GM21825 (cell line): ENCODE measurements around the gene LMBRD2.
"Not testable (repeated sequence)": the region's sequence is repeated elsewhere in the genome, so short reads cannot be mapped to it uniquely, and the experiment has no call there.

Source experiments
- ATAC-seq: cut with Tn5 transposase; IDR thresholded peaks from one replicate; pipeline ENCODE4 v1.9.1; 2021; ENCODE audit warnings: mild to moderate bottlenecking, moderate library complexity; ENCODE audit not compliant: unreplicated experiment

The LMBRD2 gene

DNA sequence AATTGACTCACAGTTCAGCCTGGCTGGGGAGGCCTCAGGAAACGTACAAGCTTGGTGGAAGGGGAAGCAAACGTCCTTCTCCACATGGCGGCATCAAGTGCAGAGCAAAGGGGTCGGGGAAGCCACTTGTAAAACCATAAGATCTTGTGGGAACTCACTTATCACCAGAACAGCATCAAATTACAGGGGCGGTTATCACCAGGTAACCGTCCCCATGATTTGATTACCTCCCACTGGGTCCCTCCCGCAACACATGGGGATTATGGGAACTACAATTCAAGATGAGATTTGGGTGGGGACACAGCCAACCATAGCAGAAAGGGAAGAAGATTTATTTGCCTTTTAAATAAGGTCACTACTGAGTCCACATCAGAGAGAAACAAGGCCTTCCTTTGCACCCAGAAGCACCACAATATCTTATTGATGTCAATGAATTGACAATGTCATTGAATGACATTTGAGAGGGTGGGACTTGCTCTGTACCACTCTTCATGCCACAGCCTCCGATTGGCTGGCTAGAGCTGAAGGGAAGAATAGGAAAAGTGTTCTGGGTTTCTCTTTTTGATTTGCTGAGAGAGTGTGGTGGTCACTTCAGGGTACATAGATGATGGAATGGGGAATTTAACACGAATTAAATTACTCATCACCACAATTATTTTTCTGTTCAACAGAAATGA, 11.3 kb upstream of the LMBRD2 start:
- no peak for ATAC-seq

GRCh38 chr5:36161361-36161760, 9.7 kb upstream of the LMBRD2 start:
- no peak for ATAC-seq

- ATAC-seq = no peak
Observed at GRCh38 chr5:36160617-36161016, 8.9 kb upstream of the LMBRD2 start.

- no peak for ATAC-seq
Observed at GRCh38 chr5:36158144-36158543, 6.5 kb upstream of the LMBRD2 start.

DNA sequence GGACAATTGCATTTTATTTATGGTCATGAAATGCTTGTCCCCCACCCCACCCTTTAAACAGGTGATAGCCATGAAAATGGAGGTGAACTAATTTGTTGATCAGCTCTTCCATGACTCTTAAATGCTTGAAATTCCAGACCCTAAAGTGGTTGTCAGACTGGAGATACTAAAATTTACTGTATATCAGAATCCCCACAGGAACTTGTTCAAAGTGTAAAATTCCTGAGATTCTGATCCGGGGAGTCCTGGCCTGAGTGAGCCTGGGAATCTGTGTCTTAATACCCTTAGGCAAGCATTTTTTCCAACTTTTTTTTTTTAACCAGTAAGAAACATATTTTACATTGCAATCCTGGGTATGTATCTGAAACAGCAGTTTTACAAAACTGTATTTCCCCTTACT, 4.9 kb upstream of the LMBRD2 start:
- ATAC-seq = no peak

GRCh38 chr5:36156121-36156601, 4.5 kb upstream of the LMBRD2 start:
- ATAC-seq = no peak

GRCh38 chr5:36155291-36155690, 3.6 kb upstream of the LMBRD2 start:
- ATAC-seq = no peak

GRCh38 chr5:36153726-36154125, 2.0 kb upstream of the LMBRD2 start:
- no peak for ATAC-seq

- ATAC-seq = no peak
Observed at GRCh38 chr5:36153298-36153677, 1.6 kb upstream of the LMBRD2 start.

- ATAC-seq = no peak
Observed at GRCh38 chr5:36152324-36153297, 924 bp upstream of the LMBRD2 start.

DNA sequence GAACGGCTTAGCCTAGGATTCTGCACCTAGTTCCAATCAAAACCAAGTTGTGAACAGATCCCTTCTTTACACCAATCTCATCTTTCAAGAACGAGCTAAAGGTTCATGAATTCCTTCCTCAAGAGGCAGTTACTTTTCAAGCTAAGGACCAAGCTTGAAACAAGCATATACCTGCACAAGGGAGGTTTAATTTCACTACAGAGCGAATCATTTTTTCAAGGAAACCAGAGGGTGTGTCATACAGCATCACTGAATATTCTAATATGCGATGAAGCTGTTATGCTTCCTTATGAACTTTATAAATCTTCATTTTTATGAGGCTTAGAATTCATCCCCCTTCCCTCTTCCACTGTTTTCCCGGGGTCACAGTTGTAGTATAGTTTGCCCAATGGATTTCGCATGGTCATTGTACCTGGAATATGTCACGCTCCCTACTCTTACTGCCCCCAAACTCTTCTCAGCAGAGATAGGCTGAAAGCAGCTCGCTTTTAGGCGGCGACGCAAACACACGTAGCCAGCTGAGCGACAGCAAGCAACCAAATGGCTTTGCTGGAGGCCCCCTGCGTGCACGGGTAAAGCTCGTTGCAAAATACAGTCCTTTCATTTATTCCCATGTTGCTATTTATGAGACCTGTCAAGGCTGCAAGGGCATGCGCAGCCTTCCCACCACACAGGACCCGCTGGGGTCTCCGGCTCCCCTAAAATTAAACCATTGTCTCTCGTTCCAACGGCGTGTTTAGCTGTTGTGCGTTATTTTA, 832 bp downstream of the LMBRD2 start:
- ATAC-seq = peak; percentile 30

DNA sequence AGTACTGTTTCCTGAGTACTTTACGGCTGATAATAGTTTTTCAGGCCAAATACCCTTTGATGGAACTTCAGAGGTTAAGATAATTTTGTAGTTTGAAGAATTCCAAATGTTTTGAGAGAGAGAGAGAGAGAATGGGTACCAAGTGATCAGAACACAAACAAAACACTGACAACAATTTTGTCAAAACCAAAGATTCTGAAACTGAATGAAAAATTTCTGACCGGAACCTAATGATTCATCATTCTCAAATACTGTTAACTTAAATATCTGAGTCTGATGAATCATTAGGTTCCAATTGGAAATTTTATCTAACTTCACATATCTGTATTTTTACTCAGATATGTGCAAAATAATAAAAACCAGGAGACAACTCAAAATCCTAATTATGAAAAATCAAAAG, 4.0 kb downstream of the LMBRD2 start:
- ATAC-seq = no peak

GRCh38 chr5:36146390-36146789, 5.3 kb downstream of the LMBRD2 start:
- ATAC-seq = no peak

DNA sequence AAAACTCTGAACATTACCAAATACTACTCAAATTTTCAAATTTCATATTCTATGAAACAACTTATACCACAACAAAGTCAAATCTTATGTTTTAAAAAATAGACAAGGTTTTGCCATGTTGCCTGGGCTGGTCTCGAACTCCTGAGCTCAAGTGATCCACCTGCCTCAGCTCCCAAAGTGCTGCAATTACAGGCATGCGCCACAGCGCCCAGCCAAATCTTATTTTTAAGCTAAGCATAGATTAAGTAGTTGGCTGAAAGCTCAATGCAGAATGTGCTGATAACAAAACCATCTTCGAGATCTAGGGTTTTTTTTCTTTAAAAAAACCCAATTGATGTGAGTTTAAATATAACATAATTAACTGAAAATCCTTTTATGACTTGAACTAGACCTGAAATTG, 6.4 kb downstream of the LMBRD2 start:
- ATAC-seq = no peak

- no peak for ATAC-seq
Observed at GRCh38 chr5:36138900-36139683, 12.6 kb downstream of the LMBRD2 start.

GRCh38 chr5:36136581-36136980, 15.1 kb downstream of the LMBRD2 start:
- ATAC-seq = no peak

DNA sequence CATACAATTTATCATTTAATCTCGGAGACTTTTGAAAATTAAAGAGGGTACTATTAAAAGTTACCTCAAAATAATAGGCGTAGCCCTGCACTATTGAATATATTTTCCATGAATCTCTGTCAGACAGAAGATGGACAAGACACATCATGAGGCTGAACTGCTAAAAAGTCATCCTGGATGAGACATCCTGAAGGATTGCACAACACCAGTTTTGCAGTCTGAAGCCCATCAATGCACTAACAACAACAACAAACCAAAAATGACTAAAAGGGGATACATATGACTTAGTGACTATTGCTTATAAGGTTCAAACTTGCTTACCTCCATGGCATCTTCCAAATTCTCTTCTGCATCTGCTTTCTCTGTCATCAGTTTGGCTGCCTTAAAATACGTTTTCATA, 15.7 kb downstream of the LMBRD2 start:
- no peak for ATAC-seq

DNA sequence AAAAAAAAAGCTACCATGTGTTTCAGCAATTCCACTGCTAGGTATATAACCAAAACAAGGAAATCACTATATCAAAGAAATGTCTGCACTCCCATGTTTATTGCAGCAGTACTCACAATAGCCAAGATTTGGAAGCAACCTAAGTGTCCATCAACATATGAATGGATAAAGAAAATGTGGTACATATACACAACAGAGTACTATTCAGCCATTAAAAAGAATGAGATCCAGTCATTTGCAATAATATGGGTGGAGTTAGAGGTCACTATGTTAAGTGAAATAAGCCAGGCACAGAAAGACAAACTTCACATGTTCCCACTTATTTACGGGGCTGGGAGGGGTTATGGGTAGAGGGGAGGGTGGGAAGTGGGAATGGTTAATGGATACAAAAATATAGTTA, 18.7 kb downstream of the LMBRD2 start:
- ATAC-seq = not testable (repeated sequence)

- not testable (repeated sequence) for ATAC-seq
Observed at GRCh38 chr5:36129666-36130065, 22.0 kb downstream of the LMBRD2 start.

DNA sequence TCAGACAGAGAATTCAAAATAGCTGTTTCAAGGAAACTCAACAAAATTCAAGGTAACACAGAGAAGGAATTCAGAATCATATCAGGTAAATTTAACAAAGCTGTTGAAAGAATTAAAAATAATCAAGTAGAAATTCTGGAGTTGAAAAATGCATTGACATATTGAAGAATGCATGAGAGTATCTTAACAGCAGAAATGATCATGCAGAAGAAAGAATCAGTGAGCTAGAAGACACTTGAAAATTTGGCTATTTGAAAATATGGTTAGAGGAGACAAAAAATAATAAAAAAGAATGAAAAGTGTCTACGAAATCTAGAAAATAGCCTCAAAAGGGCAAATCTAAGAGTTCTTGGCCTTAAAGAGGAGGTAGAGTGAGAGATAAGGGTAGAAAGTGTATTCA, 22.9 kb downstream of the LMBRD2 start:
- no peak for ATAC-seq

- ATAC-seq = no peak
Observed at GRCh38 chr5:36125868-36126267, 25.8 kb downstream of the LMBRD2 start.
